ENCODE data around the gene CLK3. TPM values are rescaled to one million over a fixed set of nuclear protein-coding genes. Genes with fewer than 3 reads are reported as not detected.

CLK3 gene
- total RNA-seq (10 to 100 TPM; 58.0 to 70.0 TPM), polyA plus RNA-seq (ENCODE audit: insufficient read length in 6 of 6) (10 to 100 TPM; 69.1 to 91.0 (median 81.8) TPM)
- long read RNA-seq, donor 1, transcript CLK3-202 (13 exons, 2,621 nt) = major isoform, 10 of 50 reads
- long read RNA-seq, donor 1, transcript CLK3-222 (1 exons, 958 nt) = minor isoform, 6 of 50 reads
- long read RNA-seq, donor 1, partial matches to known transcripts = 33 of 50 reads
- long read RNA-seq, donor 1, other reads (novel, unspliced or antisense) = 0 of 50 reads
- long read RNA-seq, donor 2, transcript CLK3-222 (1 exons, 958 nt) = major isoform, 11 of 21 reads
- long read RNA-seq, donor 2, partial matches to known transcripts = 6 of 21 reads
- long read RNA-seq, donor 2, other reads (novel, unspliced or antisense) = 0 of 21 reads
- long read RNA-seq, donor 3, transcript CLK3-202 (13 exons, 2,621 nt) = major isoform, 8 of 19 reads
- long read RNA-seq, donor 3, transcript CLK3-222 (1 exons, 958 nt) = minor isoform, 7 of 19 reads
- long read RNA-seq, donor 3, partial matches to known transcripts = 0 of 19 reads
- long read RNA-seq, donor 3, other reads (novel, unspliced or antisense) = 0 of 19 reads
- long read RNA-seq, donor 4, transcript CLK3-202 (13 exons, 2,621 nt) = major isoform, 21 of 31 reads
- long read RNA-seq, donor 4, partial matches to known transcripts = 8 of 31 reads
- long read RNA-seq, donor 4, other reads (novel, unspliced or antisense) = 2 of 31 reads
- long read RNA-seq, donor 5, transcript CLK3-222 (1 exons, 958 nt) = major isoform, 5 of 21 reads
- long read RNA-seq, donor 5, transcript CLK3-202 (13 exons, 2,621 nt) = major isoform, 5 of 21 reads
- long read RNA-seq, donor 5, partial matches to known transcripts = 10 of 21 reads
- long read RNA-seq, donor 5, other reads (novel, unspliced or antisense) = 0 of 21 reads
- long read RNA-seq, donor 6, partial matches to known transcripts = 0 of 6 reads
- long read RNA-seq, donor 6, other reads (novel, unspliced or antisense) = 0 of 6 reads
- long read RNA-seq, donor 7, transcript CLK3-202 (13 exons, 2,621 nt) = major isoform, 5 of 13 reads
- long read RNA-seq, donor 7, partial matches to known transcripts = 5 of 13 reads
- long read RNA-seq, donor 7, other reads (novel, unspliced or antisense) = 0 of 13 reads
- long read RNA-seq, donor 8, transcript CLK3-202 (13 exons, 2,621 nt) = major isoform, 7 of 26 reads
- long read RNA-seq, donor 8, partial matches to known transcripts = 6 of 26 reads
- long read RNA-seq, donor 8, other reads (novel, unspliced or antisense) = 7 of 26 reads
- long read RNA-seq, donor 9 = 0 reads
- long read RNA-seq, donor 10, transcript CLK3-202 (13 exons, 2,621 nt) = major isoform, 30 of 47 reads
- long read RNA-seq, donor 10, partial matches to known transcripts = 8 of 47 reads
- long read RNA-seq, donor 10, other reads (novel, unspliced or antisense) = 9 of 47 reads
- long read RNA-seq, donor 11 = 0 reads
- long read RNA-seq, donor 12, partial matches to known transcripts = 10 of 27 reads
- long read RNA-seq, donor 12, other reads (novel, unspliced or antisense) = 7 of 27 reads

GRCh38 chr15:74615508-74616365, at the start of gene CLK3:
Gene CLK3, plus strand, starts transcription at chr15:74615836. Its CDS starts 3,361 bp downstream, at chr15:74619197.
- peak within 1 kb of the TSS; percentile 94 to 97 for H3K27ac ChIP-seq
- H3K4me3 ChIP-seq = peak within 1 kb of the TSS; percentile 99 to 100
- H3K36me3 ChIP-seq = peaks cover 0 to 20% of the 10 kb centered on the region in 2 donors
- peak; percentile 89 for ATAC-seq
- H3K27me3 ChIP-seq = no peaks in the 10 kb centered on the region
- peak; percentile 90 to 100 (median 97) for DNase-seq
- no peaks in the 10 kb centered on the region for H3K9me3 ChIP-seq
- H3K4me1 ChIP-seq = peaks cover 20 to 44% of the 10 kb centered on the region in 2 donors
- TF ChIP-seq CTCF (IDR thresholded peaks at IDR 0.05) = no peak
- intact Hi-C loops (cut with DNase I) = loop anchor here in 1 of 2 donors (10.0 kb wide), 1 partner anchor 71 kb away; the partner anchor contains the start of gene ARID3B

GRCh38 chr15:74568594-74568993, 47.0 kb upstream of the CLK3 start:
- ATAC-seq (no peak), DNase-seq (no peak)
- Histone ChIP-seq H3K27ac (no peak overlapping the region), H3K4me1 (no peaks in the 10 kb centered on the region), H3K9me3 (no peaks in the 10 kb centered on the region), H3K27me3 (no peaks in the 10 kb centered on the region), H3K4me3 (no peak overlapping the region), H3K36me3 (peaks cover 0 to 35% of the 10 kb centered on the region in 2 donors)
- intact Hi-C loops (cut with DNase I) = no loop called here
- no peak for TF ChIP-seq CTCF (IDR thresholded peaks at IDR 0.05)

- H3K27me3 ChIP-seq = no peaks in the 10 kb centered on the region
- DNase-seq (no peak), ATAC-seq (no peak)
- no peak for TF ChIP-seq CTCF (IDR thresholded peaks at IDR 0.05)
- intact Hi-C loops (cut with DNase I) = no loop called here
- no peak overlapping the region for H3K27ac ChIP-seq
- no peak overlapping the region for H3K4me3 ChIP-seq
- no peaks in the 10 kb centered on the region for H3K9me3 ChIP-seq
- peaks cover 0 to 46% of the 10 kb centered on the region in 2 donors for H3K36me3 ChIP-seq
- no peaks in the 10 kb centered on the region for H3K4me1 ChIP-seq
Measured at GRCh38 chr15:74569731-74570070, 45.9 kb upstream of the CLK3 start.

- no peak for ATAC-seq
- Histone ChIP-seq H3K27me3 (no peaks in the 10 kb centered on the region), H3K9me3 (no peaks in the 10 kb centered on the region), H3K4me3 (no peak overlapping the region), H3K4me1 (no peaks in the 10 kb centered on the region), H3K36me3 (peaks cover 0 to 61% of the 10 kb centered on the region in 2 donors), H3K27ac (no peak overlapping the region)
- DNase-seq = no peak
- TF ChIP-seq CTCF (IDR thresholded peaks at IDR 0.05) = no peak
- intact Hi-C loops (cut with DNase I) = no loop called here
Measured at GRCh38 chr15:74571191-74571590, 44.4 kb upstream of the CLK3 start.

Measured in left lung (tissue), 14 donors.